Upper lobe of right lung (tissue), 1 donor: ENCODE measurements around the gene CFAP54. TPM values are rescaled to one million over a fixed set of nuclear protein-coding genes. Genes with fewer than 3 reads are reported as not detected.

Source experiments
- ATAC-seq: fragments of 200-7000 bp; cut with Tn5 transposase; one replicate; pipeline ENCODE4 v1.9.1; 2020; ENCODE audit warnings: mild to moderate bottlenecking, moderate library complexity
- DNase-seq: peaks from one replicate; pipeline ENCODE4 v3.0.0-alpha.2; 2020
- H3K27ac ChIP-seq: fragments of 200-600 bp; one replicate; pipeline ENCODE4 v1.8.0; 2022
- H3K27me3 ChIP-seq: fragments of 200-600 bp; one replicate; pipeline ENCODE4 v1.8.0; 2022; ENCODE audit warnings: mild to moderate bottlenecking
- H3K36me3 ChIP-seq: fragments of 200-600 bp; one replicate; pipeline ENCODE4 v1.8.0; 2022
- H3K4me1 ChIP-seq: fragments of 200-600 bp; one replicate; pipeline ENCODE4 v1.8.0; 2022
- H3K4me3 ChIP-seq: fragments of 200-600 bp; one replicate; pipeline ENCODE4 v1.8.0; 2022; ENCODE audit warnings: mild to moderate bottlenecking
- H3K9me3 ChIP-seq: fragments of 200-600 bp; one replicate; pipeline ENCODE4 v1.8.0; 2022
- intact Hi-C: fragments of 100-400 bp; cut with DNase I; formaldehyde crosslinking; loops from one replicate; pipeline ENCODE4 v1.11.0; 2022
- total RNA-seq: library from RNA; stranded (reverse); fragmentation: NEBNext Ultra II Directional; extraction: Animal tissue kit (Norgen Biotek cat#: 25700); gene quantifications from one replicate; pipeline ENCODE4 v1.2.1, GENCODE V29; 2021
- TF ChIP-seq, protein P1 (sequence below): fragments of 200-600 bp; IDR thresholded peaks from one replicate; pipeline ENCODE4 v1.8.0; 2022; ENCODE audit warnings: antibody characterized with exemption
- donor health status: DM: no; HTN: yes; CAD: no; lungs with severe emphysema.

The CFAP54 gene
- total RNA-seq, 1 donor from 2014 or later: 0.75 TPM

DNA sequence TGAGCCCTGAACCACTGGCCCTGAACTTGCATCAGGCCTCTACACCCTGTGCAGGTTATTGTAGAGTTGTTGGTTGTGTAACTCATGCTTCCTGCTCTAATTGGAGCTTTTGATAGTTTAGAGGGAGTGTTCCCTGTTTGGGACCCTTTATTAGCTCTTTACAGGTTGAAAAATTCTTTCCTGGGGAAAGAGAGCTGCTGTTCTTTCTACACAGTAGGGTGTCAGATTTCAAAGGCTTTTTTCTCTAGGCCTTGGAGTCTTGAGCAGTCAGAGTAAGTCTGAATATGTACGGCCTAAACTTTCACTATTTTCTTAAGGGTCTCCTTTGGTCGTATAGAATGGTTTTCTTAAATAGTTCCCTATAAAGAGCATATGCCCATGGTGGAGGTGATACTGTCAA lies 356.9 kb downstream of the CFAP54 start:
- Histone ChIP-seq H3K27me3 (no peaks in the 10 kb centered on the region), H3K27ac (no peak overlapping the region), H3K36me3 (no peaks in the 10 kb centered on the region), H3K9me3 (no peaks in the 10 kb centered on the region), H3K4me1 (no peaks in the 10 kb centered on the region), H3K4me3 (no peak overlapping the region)
- TF ChIP-seq, protein P1, sequence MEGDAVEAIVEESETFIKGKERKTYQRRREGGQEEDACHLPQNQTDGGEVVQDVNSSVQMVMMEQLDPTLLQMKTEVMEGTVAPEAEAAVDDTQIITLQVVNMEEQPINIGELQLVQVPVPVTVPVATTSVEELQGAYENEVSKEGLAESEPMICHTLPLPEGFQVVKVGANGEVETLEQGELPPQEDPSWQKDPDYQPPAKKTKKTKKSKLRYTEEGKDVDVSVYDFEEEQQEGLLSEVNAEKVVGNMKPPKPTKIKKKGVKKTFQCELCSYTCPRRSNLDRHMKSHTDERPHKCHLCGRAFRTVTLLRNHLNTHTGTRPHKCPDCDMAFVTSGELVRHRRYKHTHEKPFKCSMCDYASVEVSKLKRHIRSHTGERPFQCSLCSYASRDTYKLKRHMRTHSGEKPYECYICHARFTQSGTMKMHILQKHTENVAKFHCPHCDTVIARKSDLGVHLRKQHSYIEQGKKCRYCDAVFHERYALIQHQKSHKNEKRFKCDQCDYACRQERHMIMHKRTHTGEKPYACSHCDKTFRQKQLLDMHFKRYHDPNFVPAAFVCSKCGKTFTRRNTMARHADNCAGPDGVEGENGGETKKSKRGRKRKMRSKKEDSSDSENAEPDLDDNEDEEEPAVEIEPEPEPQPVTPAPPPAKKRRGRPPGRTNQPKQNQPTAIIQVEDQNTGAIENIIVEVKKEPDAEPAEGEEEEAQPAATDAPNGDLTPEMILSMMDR: no peak
- intact Hi-C loops: no loop called here
- ATAC-seq: no peak
- DNase-seq: no peak

DNA sequence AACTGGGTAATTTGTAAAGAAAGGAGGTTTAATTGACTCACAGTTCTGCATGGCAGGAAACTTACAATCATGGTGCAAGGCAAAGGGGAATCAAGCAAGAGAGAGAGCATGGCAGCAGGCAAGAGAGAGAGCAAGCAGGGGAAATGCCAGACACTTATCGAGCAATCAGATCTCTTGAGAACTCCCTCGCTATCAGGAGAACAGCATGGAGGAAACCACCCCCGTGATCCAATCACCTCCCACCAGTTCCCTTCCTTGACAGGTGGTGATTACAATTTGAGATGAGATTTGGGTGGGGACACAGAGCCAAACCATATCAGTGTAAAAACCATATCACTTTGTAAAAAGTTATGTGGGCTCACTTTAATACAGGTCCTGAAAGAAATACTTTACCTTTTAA lies 361.3 kb downstream of the CFAP54 start:
- Histone ChIP-seq H3K4me3 (no peak overlapping the region), H3K9me3 (no peaks in the 10 kb centered on the region), H3K27ac (no peak overlapping the region), H3K36me3 (no peaks in the 10 kb centered on the region), H3K27me3 (no peaks in the 10 kb centered on the region), H3K4me1 (no peaks in the 10 kb centered on the region)
- intact Hi-C loops: no loop called here
- ATAC-seq: no peak
- TF ChIP-seq, protein P1: no peak
- no peak for DNase-seq

DNA sequence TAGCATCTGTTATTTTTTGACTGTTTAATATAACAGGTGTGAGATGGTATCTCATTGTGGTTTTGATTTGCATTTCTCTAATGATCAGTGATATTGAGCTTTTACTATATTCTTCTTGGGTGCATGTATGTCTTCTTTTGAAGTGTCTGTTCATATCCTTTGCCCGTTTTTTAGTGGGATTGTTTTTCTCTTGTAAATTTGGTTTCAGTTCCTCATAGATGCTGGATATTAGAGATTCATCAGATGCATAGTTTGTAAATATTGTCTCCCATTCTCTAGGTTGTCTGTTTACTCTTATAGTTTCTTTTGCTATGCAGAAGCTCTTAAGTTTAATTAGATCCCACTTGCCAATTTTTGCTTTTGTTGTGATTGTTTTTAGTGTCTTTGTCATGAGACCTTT lies 368.8 kb downstream of the CFAP54 start:
- H3K9me3 ChIP-seq: no peaks in the 10 kb centered on the region
- intact Hi-C loops: no loop called here
- TF ChIP-seq, protein P1: no peak
- H3K27ac ChIP-seq: no peak overlapping the region
- DNase-seq (no peak), ATAC-seq (no peak)
- H3K27me3 ChIP-seq: no peaks in the 10 kb centered on the region
- no peak overlapping the region for H3K4me3 ChIP-seq
- H3K4me1 ChIP-seq: no peaks in the 10 kb centered on the region
- no peaks in the 10 kb centered on the region for H3K36me3 ChIP-seq

DNA sequence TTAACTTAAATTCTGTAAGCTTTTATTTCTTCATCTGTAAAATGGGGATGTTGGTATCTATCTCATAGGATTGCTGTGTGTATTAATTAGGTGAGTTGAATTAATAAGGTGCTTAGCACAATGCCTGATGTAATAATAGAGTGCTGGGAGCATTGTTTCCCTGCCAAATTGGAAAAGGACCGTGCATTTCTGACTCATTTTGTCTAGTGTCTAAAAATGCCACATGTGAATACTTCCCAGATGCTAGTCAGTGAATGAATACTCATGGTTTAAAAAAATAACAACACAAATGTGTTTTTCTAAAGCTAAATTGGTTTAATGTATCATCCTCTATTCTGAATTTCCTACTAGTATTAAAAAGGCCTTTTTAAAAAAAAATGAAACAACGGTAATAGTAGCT lies 372.3 kb downstream of the CFAP54 start:
- TF ChIP-seq, protein P1: no peak
- intact Hi-C loops: no loop called here
- H3K4me1 ChIP-seq: no peaks in the 10 kb centered on the region

DNA sequence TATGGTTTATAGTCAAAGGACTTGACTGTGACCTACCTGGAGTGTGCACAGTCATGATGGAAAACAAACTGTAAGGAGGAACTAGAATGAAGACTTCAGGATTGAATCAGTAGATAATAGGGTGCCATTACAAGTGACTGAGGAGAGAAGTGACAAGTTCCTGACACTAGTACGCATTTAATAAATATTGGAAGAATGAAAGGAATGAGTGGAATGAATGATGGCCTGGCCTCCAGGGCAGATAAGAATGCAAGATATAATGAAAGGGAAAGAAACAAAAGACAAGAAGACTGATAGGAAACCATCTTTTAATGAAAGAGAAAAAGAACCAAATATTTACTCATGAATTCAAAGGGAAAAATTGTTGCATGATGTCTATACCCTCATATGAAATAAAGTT lies 372.9 kb downstream of the CFAP54 start:
- no peak for ATAC-seq
- H3K4me1 ChIP-seq: no peaks in the 10 kb centered on the region
- no peaks in the 10 kb centered on the region for H3K9me3 ChIP-seq
- intact Hi-C loops: no loop called here
- H3K36me3 ChIP-seq: no peaks in the 10 kb centered on the region
- no peaks in the 10 kb centered on the region for H3K27me3 ChIP-seq
- DNase-seq: no peak
- TF ChIP-seq, protein P1: no peak
- no peak overlapping the region for H3K4me3 ChIP-seq
- no peak overlapping the region for H3K27ac ChIP-seq

More for the DNA sequence above, 372.3 kb downstream of the CFAP54 start:
- DNase-seq: no peak
- Histone ChIP-seq H3K27me3 (no peaks in the 10 kb centered on the region), H3K27ac (no peak overlapping the region), H3K36me3 (no peaks in the 10 kb centered on the region), H3K9me3 (no peaks in the 10 kb centered on the region), H3K4me3 (no peak overlapping the region)
- ATAC-seq: no peak

DNA sequence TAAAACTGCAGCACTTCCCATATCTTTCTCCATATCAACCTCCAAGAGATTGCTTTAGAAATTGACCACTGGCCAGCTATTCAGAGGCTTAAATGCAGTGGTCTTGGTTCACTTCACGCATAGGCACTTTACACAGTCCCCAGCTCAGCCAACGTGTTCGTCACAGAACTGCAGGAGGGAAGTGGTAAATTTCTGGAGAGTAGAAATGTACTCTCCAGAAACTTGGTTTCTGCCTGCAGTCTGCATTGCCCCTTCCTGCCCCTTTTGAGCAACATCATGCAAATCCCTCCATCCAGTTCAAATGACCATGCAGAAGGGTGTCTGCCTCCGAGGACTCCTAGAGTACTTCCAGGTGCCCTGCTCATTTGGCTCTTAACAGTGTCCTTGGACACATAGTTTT lies 375.0 kb downstream of the CFAP54 start:
- Histone ChIP-seq H3K36me3 (no peaks in the 10 kb centered on the region), H3K27ac (no peak overlapping the region), H3K27me3 (no peaks in the 10 kb centered on the region), H3K9me3 (no peaks in the 10 kb centered on the region), H3K4me3 (no peak overlapping the region), H3K4me1 (no peaks in the 10 kb centered on the region)
- intact Hi-C loops: no loop called here
- no peak for ATAC-seq
- TF ChIP-seq, protein P1: no peak
- DNase-seq: no peak
